ENCODE results near the gene KCTD4.
A peak's percentile ranks its signal among the peaks of the same experiment; 100 is the strongest.
"Not testable (repeated sequence)": the region's sequence is repeated elsewhere in the genome, so short reads cannot be mapped to it uniquely, and the experiment has no call there.

KCTD4 gene

GRCh38 chr13:45215392-45216077, 14.7 kb upstream of the KCTD4 start:
- no peak for DNase-seq

DNA sequence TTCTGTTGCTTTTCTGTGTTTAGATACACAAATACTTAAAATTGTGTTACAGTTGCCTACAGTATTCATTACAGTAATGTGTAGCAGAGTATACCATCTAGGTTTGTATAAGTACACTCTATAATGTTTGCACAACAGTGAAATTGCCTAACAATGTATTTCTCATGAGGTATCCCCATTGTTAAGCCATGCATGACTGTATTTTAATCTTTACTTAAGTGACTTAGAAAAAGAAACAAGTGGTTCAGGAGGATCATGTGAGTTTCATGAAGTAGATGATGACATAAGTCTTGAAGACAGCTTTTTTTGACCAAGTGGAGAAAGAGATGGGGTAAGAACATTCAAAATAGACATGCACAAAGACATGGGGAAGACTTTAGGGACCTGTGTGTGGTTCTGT, 8.4 kb upstream of the KCTD4 start:
- no peak for DNase-seq

DNA sequence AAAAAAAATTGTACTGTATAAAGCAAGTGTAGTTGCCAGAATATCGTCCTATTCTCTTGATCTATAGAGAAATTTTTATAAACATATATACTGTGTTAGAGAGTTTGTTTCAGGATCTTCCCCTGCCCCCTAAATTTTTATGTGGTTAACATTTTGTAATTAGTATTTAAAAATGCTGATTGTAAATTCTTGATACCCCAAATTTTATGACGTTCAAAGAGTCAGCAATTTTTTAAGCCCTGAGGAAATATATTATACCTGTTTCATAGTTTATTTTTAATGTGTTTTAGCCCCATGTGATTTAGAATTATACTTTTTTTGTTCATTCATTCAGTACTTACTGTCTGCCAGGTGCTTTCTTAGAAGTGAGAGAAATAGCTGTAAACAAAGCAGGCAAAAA, 7.3 kb upstream of the KCTD4 start:
- DNase-seq, result no peak

GRCh38 chr13:45207319-45207718, 6.5 kb upstream of the KCTD4 start:
- DNase-seq, result no peak

DNA sequence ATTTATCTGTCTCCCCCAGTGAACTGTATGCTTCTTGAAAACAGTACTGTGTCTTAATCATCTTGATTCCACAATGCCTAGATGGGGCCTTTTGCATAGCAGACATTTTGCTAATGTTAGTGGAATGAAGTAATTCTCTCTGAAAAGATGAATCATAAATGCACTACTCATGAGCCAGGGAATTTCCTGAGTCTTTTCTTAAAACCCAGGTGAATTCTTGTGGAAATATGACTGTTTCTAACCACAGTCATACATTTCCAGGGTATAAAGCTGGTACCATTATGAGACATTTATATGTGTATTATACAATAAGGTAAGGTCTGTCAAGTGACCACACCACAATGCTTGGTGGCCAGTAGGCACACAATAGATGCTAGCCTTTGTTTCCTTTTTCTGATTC, 5.5 kb upstream of the KCTD4 start:
- DNase-seq, result peak; percentile 73

DNA sequence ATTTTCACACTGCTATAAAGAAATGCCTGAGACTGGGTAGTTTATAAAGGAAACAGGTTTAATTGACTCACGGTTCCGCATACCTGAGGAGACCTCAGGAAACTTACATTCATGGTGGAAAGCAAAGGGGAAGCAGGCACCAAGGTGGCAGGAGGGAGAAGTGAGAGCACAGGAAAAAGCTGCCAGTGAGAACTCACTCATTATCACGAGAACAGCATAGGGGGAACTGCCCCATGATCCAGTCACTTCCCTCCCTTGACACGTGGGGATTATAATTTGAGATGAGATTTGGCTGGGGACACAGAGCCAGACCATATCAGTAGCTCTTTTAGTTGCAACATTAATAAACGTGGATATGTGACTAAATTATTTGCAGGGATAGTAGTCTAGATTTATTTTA, 4.3 kb upstream of the KCTD4 start:
- DNase-seq, result no peak

DNA sequence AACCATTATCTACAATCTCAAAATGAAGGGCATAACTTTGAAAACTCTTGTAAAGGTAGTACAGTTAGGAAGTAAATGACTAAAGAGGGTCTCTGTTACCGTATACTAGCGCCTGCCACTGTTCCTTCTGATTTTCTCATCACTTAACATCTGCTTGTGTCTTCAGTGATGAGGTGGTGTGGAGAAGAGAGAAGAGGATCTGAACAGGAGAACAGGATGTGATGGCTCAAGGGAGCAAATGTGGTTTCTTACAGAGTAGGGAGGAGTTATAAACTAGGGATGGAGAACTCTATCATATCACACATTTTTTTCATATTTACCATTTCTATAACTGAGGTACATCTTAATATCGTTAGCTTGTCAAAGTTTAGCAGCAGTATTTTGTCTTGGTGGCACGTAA, 1.1 kb downstream of the KCTD4 start:
- no peak for DNase-seq

DNA sequence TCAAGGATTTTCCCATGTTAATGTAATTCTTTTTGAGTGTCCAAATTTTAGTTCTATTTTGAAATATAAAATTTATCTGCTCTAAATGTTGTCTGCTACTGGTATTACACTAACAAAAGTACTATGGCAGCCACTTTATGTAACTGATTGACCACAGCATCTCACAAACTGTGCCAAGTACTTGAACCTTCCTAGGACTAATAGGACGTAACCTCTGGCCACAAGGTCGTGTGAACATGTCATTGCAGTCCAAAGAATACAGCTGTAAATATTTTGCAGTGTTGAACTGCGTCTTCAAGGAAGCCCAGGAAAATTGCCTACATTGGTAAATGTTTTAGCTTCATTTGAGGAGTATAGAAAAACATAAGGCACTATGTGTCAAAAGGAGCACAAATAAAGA, 1.9 kb downstream of the KCTD4 start:
- DNase-seq, result no peak

GRCh38 chr13:45198041-45198440, 2.8 kb downstream of the KCTD4 start:
- no peak for DNase-seq

- no peak for DNase-seq
These were observed 4.2 kb downstream of the KCTD4 start for GRCh38 chr13:45196622-45197021.

DNA sequence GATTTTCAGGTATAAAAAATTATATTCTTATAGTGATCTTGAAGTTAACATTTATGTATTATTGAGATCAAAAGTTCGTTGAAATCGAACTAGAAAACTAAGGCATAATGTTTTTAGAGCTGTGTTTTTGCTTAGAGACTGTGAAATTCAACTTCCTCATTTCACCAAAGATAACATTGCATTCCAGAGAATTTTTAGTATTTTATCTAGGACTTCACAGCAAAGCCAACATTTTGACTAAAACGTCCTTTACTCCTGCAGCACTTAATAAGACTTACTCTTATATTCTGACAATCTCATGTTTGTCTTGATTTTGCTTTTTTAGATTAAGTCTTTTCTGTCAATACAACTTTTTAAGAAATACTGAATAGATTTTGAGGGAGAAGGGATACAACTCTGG, 4.7 kb downstream of the KCTD4 start:
- no peak for DNase-seq

DNA sequence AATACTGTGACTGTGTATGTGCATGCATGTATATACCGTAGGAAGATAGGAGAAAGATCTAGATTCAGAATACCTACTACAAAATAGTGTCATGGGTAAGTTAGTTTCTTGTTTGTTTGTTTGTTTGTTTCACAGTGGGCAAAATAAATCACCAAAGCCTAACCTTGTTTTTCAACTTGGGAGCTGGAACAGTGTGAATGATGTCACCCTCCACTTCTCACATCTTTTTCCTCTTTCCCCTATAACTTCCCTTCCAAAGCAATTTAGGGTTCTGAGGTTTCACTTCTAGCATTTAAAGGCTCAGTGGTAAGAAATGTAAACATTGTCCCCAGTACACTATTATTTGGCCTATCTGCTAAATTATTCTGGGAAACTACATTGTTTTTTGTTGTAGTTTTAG, 5.4 kb downstream of the KCTD4 start:
- DNase-seq, result no peak

- DNase-seq, result no peak
These were observed 6.5 kb downstream of the KCTD4 start for GRCh38 chr13:45194081-45194939.

DNA sequence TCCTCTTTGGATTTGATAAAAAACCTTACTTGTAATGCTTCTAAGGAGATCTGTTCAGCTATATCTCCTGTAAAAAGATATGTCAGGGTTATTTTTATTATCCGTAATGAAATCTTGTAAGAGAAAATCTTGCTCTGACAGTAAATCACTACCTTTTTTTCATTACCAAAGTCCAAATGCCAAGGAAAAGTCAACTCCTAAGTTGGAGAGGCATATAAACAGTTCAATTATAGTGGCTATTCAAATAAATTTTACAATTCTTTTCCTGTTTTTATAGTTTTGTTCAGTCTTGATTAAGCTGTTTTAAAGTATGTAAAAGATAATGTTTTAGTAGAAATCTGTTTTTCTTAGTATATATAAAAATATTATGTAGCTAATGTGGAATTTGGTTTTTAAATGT, 9.0 kb downstream of the KCTD4 start:
- no peak for DNase-seq

- not testable (repeated sequence) for DNase-seq
These were observed 11.3 kb downstream of the KCTD4 start for GRCh38 chr13:45189511-45189910.

DNA sequence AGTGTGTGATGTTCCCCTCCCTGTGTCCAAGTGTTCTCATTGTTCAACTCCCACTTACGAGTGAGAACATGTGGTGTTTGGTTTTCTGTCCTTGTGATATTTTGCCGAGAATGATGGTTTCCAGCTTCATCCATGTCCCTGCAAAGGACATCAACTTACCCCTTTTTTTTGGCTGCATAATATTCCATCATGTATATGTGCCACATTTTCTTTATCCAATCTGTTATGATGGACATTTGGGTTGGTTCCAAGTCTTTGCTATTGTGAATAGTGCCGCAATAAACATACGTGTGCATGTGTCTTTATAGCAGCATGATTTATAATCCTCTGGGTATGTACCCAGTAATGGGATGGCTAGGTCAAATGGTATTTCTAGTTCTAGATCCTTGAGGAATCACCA, 11.8 kb downstream of the KCTD4 start:
- DNase-seq, result not testable (repeated sequence)

- no peak for DNase-seq
These were observed 15.6 kb downstream of the KCTD4 start for GRCh38 chr13:45185286-45185685.

DNA sequence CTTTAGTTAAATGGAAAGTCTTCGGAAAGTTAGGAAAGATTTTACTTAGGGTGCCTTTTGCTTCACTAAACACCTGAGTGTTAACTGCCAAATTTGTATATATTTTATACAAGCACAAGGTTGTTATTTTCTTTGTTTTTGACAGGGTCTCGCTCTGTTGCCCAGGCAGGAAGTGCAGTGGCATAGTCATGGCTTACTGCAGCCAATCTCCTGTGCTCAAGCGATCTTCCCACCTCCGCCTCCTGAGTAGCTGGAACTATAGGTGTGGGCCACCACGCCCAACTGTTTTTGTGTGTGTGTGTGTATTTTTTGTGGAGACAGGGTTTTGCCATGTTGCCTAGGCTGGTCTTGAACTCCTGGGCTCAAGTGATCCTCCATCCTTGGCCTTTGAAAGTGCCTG, 16.2 kb downstream of the KCTD4 start:
- DNase-seq, result no peak

DNA sequence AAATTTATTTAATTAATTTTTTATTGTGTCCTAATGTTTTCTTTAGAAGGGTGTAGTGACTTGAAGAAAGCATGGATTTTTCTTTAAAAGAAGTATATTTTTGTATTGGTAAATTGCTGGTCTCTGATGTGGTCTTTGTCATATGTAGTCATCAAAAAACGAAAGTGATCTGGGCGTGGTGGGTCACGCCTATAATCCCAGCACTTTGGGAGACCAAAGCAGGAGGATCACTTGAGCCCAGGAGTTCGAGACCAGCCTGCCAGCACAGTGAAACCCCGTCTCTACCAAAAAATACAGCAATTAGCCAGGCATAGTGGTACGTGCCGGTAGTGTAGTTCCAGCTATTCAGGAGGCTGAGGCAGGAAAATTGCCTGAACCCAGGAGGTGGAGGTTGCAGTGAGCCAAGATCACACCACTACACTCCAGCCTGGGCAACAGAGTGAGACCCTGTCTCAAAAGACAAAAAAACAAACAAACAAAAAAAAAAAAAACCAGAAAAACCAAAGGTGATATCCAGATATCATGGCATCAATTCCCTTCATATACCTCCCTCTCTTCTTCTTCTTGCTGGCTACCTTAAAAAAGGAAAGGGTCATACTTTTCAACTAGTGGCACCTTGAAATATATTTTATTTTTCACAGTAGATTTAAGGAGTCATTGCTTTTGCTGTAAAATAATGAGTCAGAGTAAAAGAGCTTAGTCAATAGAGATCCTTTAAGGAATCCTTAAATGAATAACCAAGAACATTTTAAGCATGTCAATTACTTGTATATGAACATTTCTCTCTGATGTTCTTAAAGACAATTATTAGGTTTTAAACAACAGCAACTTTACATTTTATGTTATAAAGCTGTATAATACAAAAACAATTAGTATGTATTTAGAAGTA, 19.9 kb downstream of the KCTD4 start:
- peak; percentile 28 for DNase-seq

DNA sequence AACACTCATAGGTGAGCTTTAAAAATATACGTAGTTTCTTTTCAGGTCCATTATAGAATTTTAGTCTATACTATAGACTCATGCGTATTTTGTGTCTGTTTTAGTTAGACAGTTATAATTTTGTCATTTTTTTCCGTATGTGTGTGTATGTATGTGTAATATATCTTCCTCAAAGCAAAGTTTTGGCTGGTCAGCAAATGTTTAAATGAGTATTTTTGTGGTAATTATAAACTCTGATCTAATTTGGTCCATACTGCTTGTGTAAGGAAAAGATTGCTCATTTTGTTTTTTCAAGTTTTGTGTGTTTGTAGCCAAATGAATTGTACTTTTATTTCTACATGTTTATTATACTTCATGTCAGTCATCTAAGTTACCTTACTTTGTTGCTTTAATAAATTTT, 20.5 kb downstream of the KCTD4 start:
- peak; percentile 18 for DNase-seq

DNA sequence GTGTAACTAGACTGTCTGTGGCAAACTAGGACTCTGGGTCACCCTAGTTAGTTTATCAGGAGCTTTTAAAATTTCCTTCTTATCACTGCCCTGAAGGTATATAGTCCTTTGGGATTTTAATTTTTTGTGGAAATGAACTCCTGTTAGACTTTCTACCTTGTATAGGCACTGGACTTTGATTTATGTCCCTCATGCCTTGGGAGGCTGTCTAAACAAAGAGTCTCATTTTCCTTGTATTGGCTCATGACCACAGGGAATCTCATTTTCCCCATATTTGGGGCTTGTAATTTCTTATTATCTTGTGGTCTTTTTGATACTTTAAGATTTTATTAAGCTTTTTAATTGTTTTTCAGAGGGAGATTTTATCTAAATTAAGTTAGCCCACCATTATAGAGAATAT, 21.4 kb downstream of the KCTD4 start:
- DNase-seq, result no peak

DNA sequence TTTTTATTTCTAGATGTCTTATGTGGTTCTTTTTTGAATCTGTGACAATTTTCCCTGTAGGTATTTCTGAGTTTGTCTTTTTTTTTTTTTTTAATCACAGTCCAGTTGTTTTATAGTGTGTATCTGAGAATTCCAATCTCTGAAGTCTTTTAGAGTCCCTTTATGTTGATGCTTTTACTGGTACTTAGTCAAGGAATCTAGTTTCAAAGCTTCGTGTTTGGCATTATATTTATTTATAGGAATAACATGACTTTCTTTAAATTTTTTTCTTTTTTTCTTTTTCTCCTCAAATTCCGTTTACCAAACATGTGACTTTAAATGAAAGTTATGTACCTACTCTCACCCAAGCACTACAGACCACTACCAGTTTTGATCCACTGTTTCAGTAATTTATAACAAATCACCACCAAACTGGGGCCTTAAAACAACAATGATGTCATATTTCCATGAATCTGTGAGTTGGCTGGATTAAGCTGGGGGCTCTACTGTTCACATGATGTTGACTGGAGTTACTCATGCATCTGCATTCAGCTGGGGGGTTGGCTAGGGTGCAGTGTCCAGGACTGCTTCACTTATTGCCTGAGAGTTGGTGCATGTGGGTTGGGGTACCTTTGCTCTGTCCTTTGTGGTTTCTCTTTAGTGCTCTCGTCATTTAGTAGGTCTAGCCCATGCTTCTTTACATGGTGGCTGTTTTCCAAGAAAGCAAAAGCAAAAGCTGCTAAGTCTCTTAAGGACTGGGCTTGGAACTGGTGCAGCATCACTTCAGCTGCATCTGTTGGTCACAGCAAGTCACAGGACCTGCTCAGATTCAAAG, 22.3 kb downstream of the KCTD4 start:
- DNase-seq, result peak; percentile 32

- no peak for DNase-seq
These were observed 26.4 kb downstream of the KCTD4 start for GRCh38 chr13:45174478-45174877.
